ENCODE results near the gene ATF1. TPM values are rescaled to one million over a fixed set of nuclear protein-coding genes. Genes with fewer than 3 reads are reported as not detected.
A peak's percentile ranks its signal among the peaks of the same experiment; 100 is the strongest.

The ATF1 gene
- total RNA-seq (10 to 100 TPM; 50.8 to 54.0 TPM), polyA plus RNA-seq (36.8 TPM)

GRCh38 chr12:50763639-50764285, at the start of gene ATF1:
Gene ATF1 (plus strand): TSS chr12:50764101. CDS start chr12:50780146, 16,045 bp downstream.
- ChIA-PET CTCF (interaction anchor here (1.4 to 3.8 kb wide), 8 partner anchors 9 to 475 kb away, joined by 4 to 26 read pairs (median 7); partner anchors contain the start of genes DAZAP2, DIP2B and SLC11A2), POLR2A (interaction anchor here (0.6 to 2.6 kb wide), 13 partner anchors 14 to 1075 kb away, joined by 3 to 18 read pairs (median 6); partner anchors contain the start of genes COX14, DAZAP2, DIP2B and SLC11A2)
- H3K4me1 ChIP-seq (ENCODE audit: insufficient read depth, low read length): peaks cover 21% of the 10 kb centered on the region
- no peaks in the 10 kb centered on the region for H3K9me3 ChIP-seq (ENCODE audit: low read length)
- H3K27me3 ChIP-seq (ENCODE audit: insufficient read depth, low read length, poor library complexity, severe bottlenecking): no peaks in the 10 kb centered on the region
- H3K27me3 Mint-ChIP-seq: peaks cover 0 to 3% of the 10 kb centered on the region in 2 donors
- peak; percentile 82 to 93 (median 89) for DNase-seq
- no peaks in the 10 kb centered on the region for H3K36me3 ChIP-seq (ENCODE audit: insufficient read depth, low read length)
- H3K27ac Mint-ChIP-seq: peak within 1 kb of the TSS; percentile 95 to 98 (median 96)
- peaks cover 26 to 49% (median 41%) of the 10 kb centered on the region in 3 donors for H3K4me1 Mint-ChIP-seq
- no peaks in the 10 kb centered on the region for H3K9me3 Mint-ChIP-seq
- H3K4me3 ChIP-seq (ENCODE audit: low read length): peak within 1 kb of the TSS; percentile 86
- H3K27ac ChIP-seq (ENCODE audit: low read depth, low read length): peak within 1 kb of the TSS; percentile 89
- peaks cover 0 to 12% (median 2%) of the 10 kb centered on the region in 3 donors for H3K36me3 Mint-ChIP-seq
- peak within 1 kb of the TSS; percentile 85 to 98 (median 89) for H3K4me3 Mint-ChIP-seq

- POLR2A ChIA-PET: no interaction called here
- Histone ChIP-seq H3K27ac (ENCODE audit: low read depth, low read length) (no peak overlapping the region), H3K9me3 (ENCODE audit: low read length) (no peaks in the 10 kb centered on the region), H3K27me3 (ENCODE audit: insufficient read depth, low read length, poor library complexity, severe bottlenecking) (no peaks in the 10 kb centered on the region), H3K36me3 (ENCODE audit: insufficient read depth, low read length) (peaks cover 11% of the 10 kb centered on the region), H3K4me3 (ENCODE audit: low read length) (no peak overlapping the region), H3K4me1 (ENCODE audit: insufficient read depth, low read length) (no peaks in the 10 kb centered on the region)
- H3K36me3 Mint-ChIP-seq: peaks cover 8 to 63% (median 16%) of the 10 kb centered on the region in 3 donors
- no peaks in the 10 kb centered on the region for H3K4me1 Mint-ChIP-seq
- no peak overlapping the region for H3K4me3 Mint-ChIP-seq
- CTCF ChIA-PET: no interaction called here
- no peak for DNase-seq
- H3K27me3 Mint-ChIP-seq: no peaks in the 10 kb centered on the region
- peak overlapping the region in 3 of 8 donors; percentile 2 to 46 (median 24) for H3K27ac Mint-ChIP-seq
- no peaks in the 10 kb centered on the region for H3K9me3 Mint-ChIP-seq
These were observed 48.7 kb upstream of the ATF1 start for GRCh38 chr12:50715174-50715573.

DNA sequence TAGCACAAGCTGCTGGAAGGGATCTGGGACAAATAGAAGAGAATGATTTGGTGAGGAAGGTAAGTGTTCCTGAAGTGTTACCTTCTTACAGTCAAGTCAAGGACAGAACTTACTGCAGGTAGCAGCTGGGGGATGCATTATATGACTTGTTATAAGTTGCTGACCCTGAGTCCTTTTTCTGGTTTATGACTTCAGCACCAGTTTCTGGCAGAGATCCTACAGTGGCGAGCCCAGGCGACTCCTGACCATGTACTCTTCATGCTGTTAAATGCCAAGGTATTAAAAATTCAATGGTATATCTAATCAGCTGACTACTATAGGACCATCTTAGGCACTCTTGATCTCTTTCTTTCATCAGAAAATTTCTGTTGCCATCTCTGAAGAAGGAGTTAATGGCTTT, 45.1 kb upstream of the ATF1 start:
- Histone ChIP-seq H3K27ac (ENCODE audit: low read depth, low read length) (no peak overlapping the region), H3K36me3 (ENCODE audit: insufficient read depth, low read length) (peaks cover 32% of the 10 kb centered on the region), H3K9me3 (ENCODE audit: low read length) (no peaks in the 10 kb centered on the region), H3K27me3 (ENCODE audit: insufficient read depth, low read length, poor library complexity, severe bottlenecking) (no peaks in the 10 kb centered on the region), H3K4me3 (ENCODE audit: low read length) (no peak overlapping the region), H3K4me1 (ENCODE audit: insufficient read depth, low read length) (no peaks in the 10 kb centered on the region)
- H3K4me1 Mint-ChIP-seq: no peaks in the 10 kb centered on the region
- ChIA-PET CTCF (no interaction called here), POLR2A (no interaction called here)
- no peaks in the 10 kb centered on the region for H3K27me3 Mint-ChIP-seq
- no peak for DNase-seq
- peaks cover 8 to 76% (median 32%) of the 10 kb centered on the region in 3 donors for H3K36me3 Mint-ChIP-seq
- H3K4me3 Mint-ChIP-seq: no peak overlapping the region
- H3K27ac Mint-ChIP-seq: no peak overlapping the region
- no peaks in the 10 kb centered on the region for H3K9me3 Mint-ChIP-seq

DNA sequence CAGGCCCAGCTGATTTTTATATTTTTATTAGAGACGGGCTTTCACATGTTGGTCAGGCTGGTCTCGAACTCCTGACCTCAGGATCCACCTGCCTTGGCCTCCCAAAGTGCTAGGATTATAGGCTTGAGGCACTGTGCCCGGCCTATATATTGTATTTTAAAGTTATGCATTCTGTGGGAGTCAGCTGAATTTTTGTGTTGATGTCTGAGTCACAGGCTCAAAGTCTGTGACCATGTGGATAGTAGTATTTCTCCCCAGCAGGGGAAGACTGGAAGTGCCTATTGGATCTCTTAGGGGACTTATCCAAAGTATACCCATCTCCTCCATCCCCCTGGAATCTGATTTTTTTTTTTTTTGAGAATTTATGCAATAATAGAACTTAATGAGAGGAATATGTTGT, 43.8 kb upstream of the ATF1 start:
- H3K27ac Mint-ChIP-seq: no peak overlapping the region
- H3K36me3 Mint-ChIP-seq: peaks cover 4 to 77% (median 34%) of the 10 kb centered on the region in 3 donors
- H3K9me3 ChIP-seq (ENCODE audit: low read length): no peaks in the 10 kb centered on the region
- H3K4me1 ChIP-seq (ENCODE audit: insufficient read depth, low read length): no peaks in the 10 kb centered on the region
- H3K4me3 Mint-ChIP-seq: no peak overlapping the region
- peaks cover 39% of the 10 kb centered on the region for H3K36me3 ChIP-seq (ENCODE audit: insufficient read depth, low read length)
- no peak overlapping the region for H3K4me3 ChIP-seq (ENCODE audit: low read length)
- H3K9me3 Mint-ChIP-seq: no peaks in the 10 kb centered on the region
- no peaks in the 10 kb centered on the region for H3K27me3 Mint-ChIP-seq
- ChIA-PET CTCF (no interaction called here), POLR2A (interaction anchor here (0.7 kb wide), 1 partner anchor 1134 kb away, joined by 3 read pairs; no protein-coding TSS in a partner anchor)
- no peak for DNase-seq
- no peaks in the 10 kb centered on the region for H3K27me3 ChIP-seq (ENCODE audit: insufficient read depth, low read length, poor library complexity, severe bottlenecking)
- no peaks in the 10 kb centered on the region for H3K4me1 Mint-ChIP-seq
- no peak overlapping the region for H3K27ac ChIP-seq (ENCODE audit: low read depth, low read length)

- no peaks in the 10 kb centered on the region for H3K27me3 Mint-ChIP-seq
- H3K4me3 ChIP-seq (ENCODE audit: low read length): no peak overlapping the region
- H3K27ac Mint-ChIP-seq: no peak overlapping the region
- CTCF ChIA-PET: no interaction called here
- H3K27ac ChIP-seq (ENCODE audit: low read depth, low read length): no peak overlapping the region
- POLR2A ChIA-PET: interaction anchor here (0.7 kb wide), 1 partner anchor 1134 kb away, joined by 3 read pairs; no protein-coding TSS in a partner anchor
- no peaks in the 10 kb centered on the region for H3K9me3 ChIP-seq (ENCODE audit: low read length)
- no peak for DNase-seq
- H3K4me1 ChIP-seq (ENCODE audit: insufficient read depth, low read length): no peaks in the 10 kb centered on the region
- H3K36me3 ChIP-seq (ENCODE audit: insufficient read depth, low read length): peaks cover 42% of the 10 kb centered on the region
- no peaks in the 10 kb centered on the region for H3K4me1 Mint-ChIP-seq
- peaks cover 4 to 77% (median 35%) of the 10 kb centered on the region in 3 donors for H3K36me3 Mint-ChIP-seq
- H3K9me3 Mint-ChIP-seq: no peaks in the 10 kb centered on the region
- H3K4me3 Mint-ChIP-seq: no peak overlapping the region
- H3K27me3 ChIP-seq (ENCODE audit: insufficient read depth, low read length, poor library complexity, severe bottlenecking): no peaks in the 10 kb centered on the region
These were observed 43.4 kb upstream of the ATF1 start for GRCh38 chr12:50720501-50720900.

DNA sequence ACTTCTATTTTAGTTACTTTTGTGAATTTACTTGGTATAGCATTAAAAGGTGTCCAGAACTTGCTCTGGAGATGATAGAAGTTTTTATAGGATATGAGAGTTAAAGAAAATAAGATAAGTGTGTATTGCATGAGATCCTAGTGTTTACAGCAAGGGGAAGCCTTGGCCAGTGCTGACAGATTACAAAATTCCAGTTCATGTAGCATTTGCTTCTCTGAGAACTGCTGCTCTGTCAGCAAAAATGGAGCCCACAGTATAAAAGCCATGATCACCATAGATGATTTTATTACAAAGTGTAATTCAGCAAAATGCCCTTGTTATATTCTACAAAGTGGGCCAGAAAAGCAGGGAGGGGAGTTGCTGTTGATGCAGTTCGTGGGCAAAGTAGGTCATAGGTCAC, 40.0 kb upstream of the ATF1 start:
- no peak overlapping the region for H3K27ac ChIP-seq (ENCODE audit: low read depth, low read length)
- no peaks in the 10 kb centered on the region for H3K4me1 ChIP-seq (ENCODE audit: insufficient read depth, low read length)
- H3K27me3 ChIP-seq (ENCODE audit: insufficient read depth, low read length, poor library complexity, severe bottlenecking): no peaks in the 10 kb centered on the region
- peaks cover 0 to 80% (median 42%) of the 10 kb centered on the region in 3 donors for H3K36me3 Mint-ChIP-seq
- no peaks in the 10 kb centered on the region for H3K27me3 Mint-ChIP-seq
- no peak overlapping the region for H3K4me3 Mint-ChIP-seq
- H3K27ac Mint-ChIP-seq: peak overlapping the region in 2 of 8 donors; percentile 13 to 42
- peaks cover 53% of the 10 kb centered on the region for H3K36me3 ChIP-seq (ENCODE audit: insufficient read depth, low read length)
- POLR2A ChIA-PET: no interaction called here
- CTCF ChIA-PET: no interaction called here
- no peaks in the 10 kb centered on the region for H3K4me1 Mint-ChIP-seq
- H3K4me3 ChIP-seq (ENCODE audit: low read length): no peak overlapping the region
- DNase-seq: no peak
- H3K9me3 Mint-ChIP-seq: no peaks in the 10 kb centered on the region
- H3K9me3 ChIP-seq (ENCODE audit: low read length): no peaks in the 10 kb centered on the region

- no peaks in the 10 kb centered on the region for H3K9me3 ChIP-seq (ENCODE audit: low read length)
- no peaks in the 10 kb centered on the region for H3K4me1 Mint-ChIP-seq
- peaks cover 60% of the 10 kb centered on the region for H3K36me3 ChIP-seq (ENCODE audit: insufficient read depth, low read length)
- peaks cover 0 to 84% (median 43%) of the 10 kb centered on the region in 3 donors for H3K36me3 Mint-ChIP-seq
- H3K27me3 ChIP-seq (ENCODE audit: insufficient read depth, low read length, poor library complexity, severe bottlenecking): no peaks in the 10 kb centered on the region
- no peaks in the 10 kb centered on the region for H3K9me3 Mint-ChIP-seq
- H3K4me3 ChIP-seq (ENCODE audit: low read length): no peak overlapping the region
- H3K27me3 Mint-ChIP-seq: no peaks in the 10 kb centered on the region
- no peak overlapping the region for H3K27ac ChIP-seq (ENCODE audit: low read depth, low read length)
- no peak overlapping the region for H3K4me3 Mint-ChIP-seq
- H3K4me1 ChIP-seq (ENCODE audit: insufficient read depth, low read length): no peaks in the 10 kb centered on the region
- DNase-seq: no peak
- no peak overlapping the region for H3K27ac Mint-ChIP-seq
- ChIA-PET POLR2A (interaction anchor here (0.6 kb wide), 1 partner anchor 16 kb away, joined by 3 read pairs; no protein-coding TSS in a partner anchor), CTCF (interaction anchor here (0.9 kb wide), 1 partner anchor 10 kb away, joined by 4 read pairs; no protein-coding TSS in a partner anchor)
These were observed 38.6 kb upstream of the ATF1 start for GRCh38 chr12:50725011-50725942.

Measured in CD8-positive, alpha-beta memory T cell (primary cell).